Activated CD4-positive, alpha-beta T cell treated with anti-CD3 and anti-CD28 coated beads, Interleukin-2, amount 10 ng/mL, durations not matched to agents 7 days and 5 days (primary cell): ENCODE data around the gene SETD7. TPM values are rescaled to one million over a fixed set of nuclear protein-coding genes. Genes with fewer than 3 reads are reported as not detected.

Experiments
- total RNA-seq, 2 experiments: library from RNA; stranded (reverse); gene quantifications; one replicate each; pipeline ENCODE4 v1.2.3, GENCODE V29; 2021

SETD7 gene
- total RNA-seq, 2 experiments from 2014 or later: 5.8 to 6.7 TPM

Other genes with a start within 250 kb of the SETD7 start
- gene RAB33B, start 102.1 kb downstream of the SETD7 start, total RNA-seq: 1 to 10 TPM; 7.3 TPM
- gene MGST2, start 109.6 kb upstream of the SETD7 start, total RNA-seq: 10 to 100 TPM; 22.9 to 25.0 TPM